Breast epithelium (tissue), 3 donors: Measurements from ENCODE around the gene ARHGAP10.

Experiments used
- POLR2A ChIP-seq: fragments of 450-650 bp; IDR thresholded peaks from one replicate; pipeline ENCODE4 v1.6.1; 2016; ENCODE audit warnings: antibody characterized with exemption, mild to moderate bottlenecking, moderate library complexity
- POLR2AphosphoS5 ChIP-seq, 3 donors: sonication (generic); formaldehyde crosslinking; IDR thresholded peaks; one replicate each; pipeline ENCODE4 v1.6.1; 2017; ENCODE audit warnings: antibody characterized with exemption in 3 of 3
- TF ChIP-seq, protein P1 (sequence below), 3 donors: fragments of 450-650 bp; IDR thresholded peaks; one replicate each; pipeline ENCODE4 v1.5.1; 2016 to 2017; ENCODE audit warnings: antibody characterized with exemption in 3 of 3, mild to moderate bottlenecking in 3 of 3, moderate library complexity in 3 of 3

DNA sequence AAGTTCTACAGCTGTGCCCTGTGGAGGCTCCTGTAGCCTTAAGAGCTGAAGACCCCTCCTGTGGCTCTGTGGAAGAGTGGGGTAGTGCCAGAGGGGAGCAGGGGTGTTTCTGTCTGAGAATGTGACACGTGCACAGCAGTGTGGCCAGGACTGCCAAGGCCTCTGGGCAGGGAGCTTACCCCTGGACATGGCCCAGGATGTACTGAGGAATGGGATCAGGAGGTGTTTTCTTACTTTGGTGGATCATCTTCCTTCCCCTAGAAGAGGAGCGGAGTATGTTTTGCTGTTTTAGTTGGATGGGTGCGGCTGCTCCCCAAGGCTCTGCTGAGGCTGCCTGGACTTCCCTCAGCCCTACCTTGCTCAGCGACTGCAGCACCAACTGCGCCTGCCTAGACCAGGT is 342.6 kb downstream of the ARHGAP10 start:
- TF ChIP-seq, protein P1, sequence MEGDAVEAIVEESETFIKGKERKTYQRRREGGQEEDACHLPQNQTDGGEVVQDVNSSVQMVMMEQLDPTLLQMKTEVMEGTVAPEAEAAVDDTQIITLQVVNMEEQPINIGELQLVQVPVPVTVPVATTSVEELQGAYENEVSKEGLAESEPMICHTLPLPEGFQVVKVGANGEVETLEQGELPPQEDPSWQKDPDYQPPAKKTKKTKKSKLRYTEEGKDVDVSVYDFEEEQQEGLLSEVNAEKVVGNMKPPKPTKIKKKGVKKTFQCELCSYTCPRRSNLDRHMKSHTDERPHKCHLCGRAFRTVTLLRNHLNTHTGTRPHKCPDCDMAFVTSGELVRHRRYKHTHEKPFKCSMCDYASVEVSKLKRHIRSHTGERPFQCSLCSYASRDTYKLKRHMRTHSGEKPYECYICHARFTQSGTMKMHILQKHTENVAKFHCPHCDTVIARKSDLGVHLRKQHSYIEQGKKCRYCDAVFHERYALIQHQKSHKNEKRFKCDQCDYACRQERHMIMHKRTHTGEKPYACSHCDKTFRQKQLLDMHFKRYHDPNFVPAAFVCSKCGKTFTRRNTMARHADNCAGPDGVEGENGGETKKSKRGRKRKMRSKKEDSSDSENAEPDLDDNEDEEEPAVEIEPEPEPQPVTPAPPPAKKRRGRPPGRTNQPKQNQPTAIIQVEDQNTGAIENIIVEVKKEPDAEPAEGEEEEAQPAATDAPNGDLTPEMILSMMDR (IDR thresholded peaks at IDR 0.05), result no peak
- no peak for TF ChIP-seq POLR2AphosphoS5 (IDR thresholded peaks at IDR 0.05)
- TF ChIP-seq POLR2A, result no peak
